GM18520 (cell line): ENCODE measurements around the gene KIF1A.

ENCODE experiments used
- ATAC-seq: cut with Tn5 transposase; IDR thresholded peaks from one replicate; pipeline ENCODE4 v1.9.1; 2021; ENCODE audit not compliant: unreplicated experiment

The KIF1A gene

GRCh38 chr2:240774856-240775255 is 45.2 kb downstream of the KIF1A start:
- no peak for ATAC-seq

GRCh38 chr2:240769096-240769495 is 50.9 kb downstream of the KIF1A start:
- ATAC-seq = no peak

- ATAC-seq = no peak
Observed at GRCh38 chr2:240768216-240768615, 51.8 kb downstream of the KIF1A start.

- ATAC-seq = no peak
Observed at GRCh38 chr2:240767341-240767740, 52.7 kb downstream of the KIF1A start.

GRCh38 chr2:240766072-240766471 is 53.9 kb downstream of the KIF1A start:
- ATAC-seq = no peak

- no peak for ATAC-seq
Observed at GRCh38 chr2:240765007-240765406, 55.0 kb downstream of the KIF1A start.

GRCh38 chr2:240764605-240765004 is 55.4 kb downstream of the KIF1A start:
- ATAC-seq = no peak

GRCh38 chr2:240762971-240763370 is 57.0 kb downstream of the KIF1A start:
- ATAC-seq = no peak

- no peak for ATAC-seq
Observed at GRCh38 chr2:240762249-240762648, 57.8 kb downstream of the KIF1A start.

GRCh38 chr2:240760576-240761246 is 59.3 kb downstream of the KIF1A start:
- ATAC-seq = no peak

- ATAC-seq = no peak
Observed at GRCh38 chr2:240760121-240760520, 59.9 kb downstream of the KIF1A start.

- ATAC-seq = peak; percentile 46
Observed at GRCh38 chr2:240759459-240759858, 60.6 kb downstream of the KIF1A start.

- no peak for ATAC-seq
Observed at GRCh38 chr2:240757086-240757614, 62.9 kb downstream of the KIF1A start.

- no peak for ATAC-seq
Observed at GRCh38 chr2:240752209-240752608, 67.8 kb downstream of the KIF1A start.

- no peak for ATAC-seq
Observed at GRCh38 chr2:240750409-240750808, 69.6 kb downstream of the KIF1A start.

GRCh38 chr2:240749516-240749915 is 70.5 kb downstream of the KIF1A start:
- no peak for ATAC-seq

GRCh38 chr2:240747256-240747655 is 72.8 kb downstream of the KIF1A start:
- no peak for ATAC-seq

GRCh38 chr2:240746671-240747070 is 73.3 kb downstream of the KIF1A start:
- no peak for ATAC-seq

GRCh38 chr2:240745962-240746361 is 74.1 kb downstream of the KIF1A start:
- no peak for ATAC-seq

- ATAC-seq = no peak
Observed at GRCh38 chr2:240745456-240745855, 74.6 kb downstream of the KIF1A start.

- ATAC-seq = no peak
Observed at GRCh38 chr2:240742602-240743095, 77.4 kb downstream of the KIF1A start.

GRCh38 chr2:240741091-240741490 is 78.9 kb downstream of the KIF1A start:
- no peak for ATAC-seq

- no peak for ATAC-seq
Observed at GRCh38 chr2:240739797-240740196, 80.2 kb downstream of the KIF1A start.
